PFSK-1 (cell line): ENCODE measurements around the gene NISCH.

Experiments used
- POLR2AphosphoS5 ChIP-seq: IDR thresholded peaks from 2 replicates; pipeline ENCODE4 v1.6.1; 2012; ENCODE audit warnings: low read depth, mild to moderate bottlenecking, control low read depth, low read length, moderate library complexity
- REST ChIP-seq, 2 experiments: IDR thresholded peaks; 2 replicates each; pipeline versions ENCODE4 v1.6.1 to v1.8.0; 2011 to 2012; ENCODE audit warnings: low read depth in 2 of 2, low read length in 2 of 2, control low read depth in 1 of 2, inconsistent platforms in 1 of 2, mild to moderate bottlenecking in 1 of 2, moderate library complexity in 1 of 2; ENCODE audit not compliant: insufficient read depth in 1 of 2
- SIN3A ChIP-seq: IDR thresholded peaks from 2 replicates; pipeline ENCODE4 v1.6.1; 2012; ENCODE audit warnings: mild to moderate bottlenecking, low read length, moderate library complexity, borderline replicate concordance; ENCODE audit not compliant: insufficient read depth
- TAF1 ChIP-seq: IDR thresholded peaks from 2 replicates; pipeline ENCODE4 v1.6.1; 2012; ENCODE audit warnings: low read length, control low read depth, borderline replicate concordance; ENCODE audit not compliant: insufficient read depth

- TF ChIP-seq POLR2AphosphoS5: no peak
- no peak for TF ChIP-seq REST (IDR thresholded peaks at IDR 0.05; ENCODE audit: insufficient read depth in 1 of 2, low read depth in 2 of 2, low read length in 2 of 2)
- TF ChIP-seq SIN3A: no peak
- TF ChIP-seq TAF1: no peak
Measured at GRCh38 chr3:52532517-52532837, 77.1 kb downstream of the NISCH start.
